NCI-H1930 (cell line): ENCODE data around the gene KCND3.

ENCODE experiments used
- DNase-seq, 2 experiments: peaks; one replicate each; lab custom pipeline; 2025; lab: John Stamatoyannopoulos, UW

The KCND3 gene

GRCh38 chr1:111988743-111989453, 570 bp downstream of the KCND3 start:
- no peak for DNase-seq

- no peak for DNase-seq
These were observed 1.1 kb downstream of the KCND3 start for GRCh38 chr1:111988377-111988742.

DNA sequence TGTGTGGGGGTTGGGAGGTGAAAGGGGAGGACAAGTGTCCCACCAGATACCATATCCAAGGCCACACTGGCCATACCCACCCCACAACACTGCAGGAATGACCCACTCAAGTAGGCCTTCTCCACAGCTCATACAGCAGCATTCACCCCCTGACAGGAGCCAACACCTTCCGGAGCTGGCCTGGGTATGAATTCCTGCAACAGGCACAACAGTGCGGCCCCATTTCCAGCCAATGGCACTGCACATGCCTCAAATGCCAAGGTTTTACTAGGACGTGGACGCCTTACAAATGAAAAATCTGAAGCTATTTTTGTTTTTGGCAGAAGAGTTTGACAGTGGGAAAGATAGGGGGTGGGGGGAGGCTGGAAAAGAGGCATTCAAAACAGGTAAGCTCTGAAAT, 2.0 kb downstream of the KCND3 start:
- no peak for DNase-seq

DNA sequence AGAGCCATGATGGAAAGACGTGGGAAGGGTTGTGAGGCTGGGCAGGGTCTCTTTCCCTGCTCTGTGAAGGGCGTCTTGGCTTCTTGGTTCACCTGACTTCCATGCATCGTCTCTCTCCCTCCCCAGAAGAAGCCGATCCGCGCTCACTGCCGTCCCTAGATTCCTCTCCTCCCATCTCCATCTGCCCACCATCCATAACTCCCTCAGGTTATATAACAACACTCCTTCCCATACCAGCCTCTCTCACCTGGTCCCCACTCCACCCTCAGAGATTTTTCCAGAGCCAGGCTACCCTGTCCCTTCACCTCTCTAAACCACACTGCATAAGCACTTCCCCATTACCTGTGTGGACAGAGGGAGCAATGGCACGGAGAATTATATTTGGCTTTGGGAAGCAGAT, 6.0 kb downstream of the KCND3 start:
- no peak for DNase-seq

GRCh38 chr1:111982428-111982827, 7.0 kb downstream of the KCND3 start:
- no peak for DNase-seq

DNA sequence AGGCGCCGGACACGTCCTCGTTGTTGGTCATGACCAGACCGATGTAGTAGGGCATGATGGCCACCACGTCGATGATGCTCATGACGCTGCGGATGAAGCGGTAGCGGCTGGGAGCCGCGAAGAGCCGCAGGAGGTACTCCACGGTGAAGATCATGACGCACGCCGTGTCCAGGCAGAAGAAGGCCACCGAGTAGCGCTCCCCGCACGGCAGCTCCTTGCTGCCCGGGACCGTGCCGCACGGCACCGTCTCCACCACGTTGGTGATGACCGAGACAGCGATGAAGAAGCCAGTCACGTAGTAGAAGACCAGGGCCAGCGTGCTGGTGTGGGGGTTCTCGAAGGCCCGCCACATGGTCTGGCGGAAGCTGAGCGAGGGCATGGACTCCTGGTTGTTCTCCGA, 7.6 kb downstream of the KCND3 start:
- no peak for DNase-seq

- DNase-seq: no peak
These were observed 8.4 kb downstream of the KCND3 start for GRCh38 chr1:111981090-111981489.

DNA sequence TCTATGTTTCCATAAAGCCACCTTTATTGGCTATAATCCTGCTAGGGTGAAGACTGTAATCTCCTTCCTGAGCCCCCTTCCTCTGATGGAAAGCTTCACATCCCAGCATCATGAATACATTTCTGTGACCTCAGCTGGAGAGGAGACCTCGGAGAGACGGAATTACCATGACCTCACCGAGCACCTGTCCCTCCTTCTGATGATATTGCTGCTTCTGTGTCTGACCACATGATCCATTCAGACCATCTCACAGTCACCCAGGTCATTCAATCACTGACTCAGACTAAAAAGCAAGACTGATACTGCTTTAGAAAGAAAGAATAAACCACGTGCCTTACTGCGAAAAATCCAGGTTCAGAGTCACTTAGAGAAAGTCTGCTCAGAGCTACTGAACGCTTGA, 8.8 kb downstream of the KCND3 start:
- DNase-seq: no peak

GRCh38 chr1:111978695-111979094, 10.8 kb downstream of the KCND3 start:
- no peak for DNase-seq

GRCh38 chr1:111977378-111977777, 12.1 kb downstream of the KCND3 start:
- DNase-seq: no peak

DNA sequence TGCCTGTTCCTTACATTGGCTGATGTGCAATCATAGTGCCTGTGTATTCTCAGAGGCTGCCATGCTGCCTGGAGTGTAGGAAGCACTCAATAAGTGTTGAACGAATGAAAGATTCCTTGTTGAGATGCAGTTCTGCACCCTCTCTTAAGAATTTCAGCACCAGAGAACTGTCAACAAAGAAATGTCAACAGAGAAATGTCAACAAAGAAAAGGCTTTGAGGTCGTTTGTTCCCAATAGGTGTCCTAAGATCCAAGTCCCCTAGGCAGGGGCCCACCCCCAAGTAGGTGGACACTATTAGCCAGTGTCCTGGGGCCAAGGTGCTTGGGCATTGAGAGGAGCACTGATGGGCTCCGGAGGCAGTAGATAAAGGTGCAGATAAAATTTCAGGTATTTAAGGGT, 12.6 kb downstream of the KCND3 start:
- DNase-seq: no peak

DNA sequence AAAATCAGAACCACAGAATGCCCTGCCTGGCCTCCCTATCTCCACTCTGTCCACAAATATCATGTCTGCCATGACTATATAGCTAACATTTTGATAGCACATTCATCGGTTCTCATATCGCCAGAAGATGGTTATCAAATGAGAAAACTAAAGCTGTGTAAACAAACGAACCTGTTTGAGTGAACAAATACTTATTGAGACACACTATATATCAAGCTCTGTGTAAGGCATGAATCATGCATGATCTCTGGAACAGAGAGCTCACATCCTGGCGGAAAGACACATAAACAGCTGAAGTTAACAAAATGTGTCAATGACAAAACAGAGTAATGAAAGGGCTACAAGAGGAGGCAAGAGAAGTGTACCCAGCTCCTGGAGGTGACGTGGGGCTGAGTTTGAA, 13.1 kb downstream of the KCND3 start:
- no peak for DNase-seq

GRCh38 chr1:111973150-111973790, 16.2 kb downstream of the KCND3 start:
- no peak for DNase-seq

GRCh38 chr1:111971396-111971795, 18.1 kb downstream of the KCND3 start:
- no peak for DNase-seq

DNA sequence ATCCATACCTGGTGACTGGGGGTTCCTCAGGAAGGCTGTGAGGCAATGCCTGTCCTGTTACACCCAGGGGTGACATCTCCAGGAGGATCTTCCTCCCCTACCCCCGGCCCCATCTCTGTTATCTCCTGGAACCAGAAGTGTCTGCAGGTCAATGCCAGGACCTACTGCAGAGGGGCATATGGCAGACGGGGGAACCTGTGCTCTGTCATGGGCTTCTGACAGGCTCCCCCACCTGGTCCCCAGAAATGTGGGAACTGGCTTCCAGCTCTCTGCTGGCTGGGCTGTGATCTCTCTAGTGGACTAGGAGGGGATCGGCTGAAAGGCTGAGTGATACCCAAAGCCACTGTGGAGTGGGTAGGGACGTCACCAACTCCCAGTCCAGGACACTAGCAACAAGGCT, 21.0 kb downstream of the KCND3 start:
- no peak for DNase-seq

GRCh38 chr1:111967886-111968285, 21.6 kb downstream of the KCND3 start:
- no peak for DNase-seq

DNA sequence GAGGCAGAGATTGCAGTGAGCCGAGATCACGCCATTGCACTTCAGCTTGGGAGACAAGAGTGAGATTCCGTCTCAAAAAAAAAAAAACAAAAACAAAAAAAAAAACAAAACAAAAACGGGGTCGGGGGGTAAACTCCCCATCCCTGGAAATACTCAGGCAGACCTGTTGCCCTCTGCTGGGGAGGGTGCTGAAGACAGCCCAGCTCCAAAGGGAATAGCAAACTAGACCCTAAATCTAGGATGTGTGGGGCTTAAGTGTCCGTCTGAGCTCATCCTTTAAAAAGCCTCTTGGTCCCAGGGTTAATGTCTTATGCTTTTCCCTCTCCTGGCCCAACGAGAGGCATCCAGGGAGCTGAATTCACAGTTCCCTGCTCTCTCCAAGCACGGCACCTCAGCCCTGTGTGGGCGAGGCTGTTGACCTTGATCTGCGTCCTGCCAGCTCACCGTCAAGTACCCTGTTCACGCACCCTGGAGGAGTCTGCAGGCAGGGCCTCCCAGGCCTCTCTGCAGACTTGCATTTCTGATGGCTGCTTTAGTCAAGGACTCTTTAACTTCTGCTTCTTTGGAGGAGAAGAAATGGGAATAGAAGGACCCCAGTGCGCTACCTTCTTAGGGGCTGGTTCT, 22.3 kb downstream of the KCND3 start:
- no peak for DNase-seq

GRCh38 chr1:111965781-111966443, 23.6 kb downstream of the KCND3 start:
- DNase-seq: no peak

- DNase-seq: no peak
These were observed 25.3 kb downstream of the KCND3 start for GRCh38 chr1:111963985-111964738.

DNA sequence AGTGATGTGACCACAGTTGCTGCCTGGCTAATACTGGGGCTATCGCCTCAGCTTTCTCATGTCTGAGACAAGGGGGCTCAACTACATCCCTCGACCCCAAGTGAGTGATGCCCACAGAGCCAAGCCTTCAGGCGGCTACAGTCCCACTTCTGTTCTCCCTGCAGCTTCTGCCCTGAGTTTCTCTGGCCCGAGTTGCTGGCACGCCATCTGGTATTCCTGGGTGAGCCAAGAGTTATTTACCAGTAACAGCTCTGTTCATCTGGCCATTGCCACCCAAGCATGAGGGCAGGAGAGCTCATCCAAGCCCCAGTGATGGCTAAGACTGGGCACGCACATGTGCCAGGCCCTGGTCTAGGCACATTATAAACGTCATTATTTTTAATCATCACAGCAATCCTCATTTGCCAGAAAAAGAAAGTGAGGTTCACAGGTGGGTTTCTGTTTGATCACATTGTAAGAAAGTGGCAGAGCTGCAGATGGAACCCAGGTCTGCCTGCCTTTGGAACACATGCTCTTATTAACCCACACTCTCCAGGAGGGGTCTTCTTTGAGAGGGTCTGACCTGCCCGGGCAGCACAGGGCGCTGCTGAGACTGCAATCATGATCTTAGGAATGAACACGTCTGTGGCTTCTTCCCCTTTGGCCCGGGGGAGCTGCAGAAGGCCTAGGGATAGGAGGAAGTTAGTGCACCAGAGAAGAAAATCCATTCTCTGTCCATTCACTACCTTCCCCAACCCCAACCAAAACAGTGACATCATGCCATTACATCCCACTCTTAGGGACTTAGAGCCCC, 27.5 kb downstream of the KCND3 start:
- no peak for DNase-seq

DNA sequence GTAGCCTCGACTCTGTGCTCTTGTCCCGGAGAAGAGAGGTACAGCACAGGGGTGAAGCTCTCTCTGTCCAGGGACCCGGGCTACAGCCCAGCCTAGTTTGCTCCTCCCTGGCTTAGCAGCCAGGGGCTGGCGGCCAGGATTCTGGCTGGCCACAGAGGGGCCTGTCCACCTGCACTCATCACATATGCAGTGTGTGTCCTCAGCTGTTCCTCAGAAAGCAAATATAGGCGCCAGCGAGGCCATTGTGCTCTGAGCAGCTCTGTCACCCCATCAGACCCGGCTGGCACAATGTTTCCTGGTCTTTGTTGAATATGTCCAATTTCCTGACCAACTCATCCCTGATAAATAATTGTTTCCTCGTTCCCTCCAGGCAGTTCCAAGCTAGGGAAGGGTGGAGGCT, 28.5 kb downstream of the KCND3 start:
- no peak for DNase-seq
